ENCODE results near the gene TMEM35B. TPM values are rescaled to one million over a fixed set of nuclear protein-coding genes. Genes with fewer than 3 reads are reported as not detected.

The TMEM35B gene
- 13.2 TPM for polyA plus RNA-seq (2012; ENCODE audit: insufficient read length, low read depth)

DNA sequence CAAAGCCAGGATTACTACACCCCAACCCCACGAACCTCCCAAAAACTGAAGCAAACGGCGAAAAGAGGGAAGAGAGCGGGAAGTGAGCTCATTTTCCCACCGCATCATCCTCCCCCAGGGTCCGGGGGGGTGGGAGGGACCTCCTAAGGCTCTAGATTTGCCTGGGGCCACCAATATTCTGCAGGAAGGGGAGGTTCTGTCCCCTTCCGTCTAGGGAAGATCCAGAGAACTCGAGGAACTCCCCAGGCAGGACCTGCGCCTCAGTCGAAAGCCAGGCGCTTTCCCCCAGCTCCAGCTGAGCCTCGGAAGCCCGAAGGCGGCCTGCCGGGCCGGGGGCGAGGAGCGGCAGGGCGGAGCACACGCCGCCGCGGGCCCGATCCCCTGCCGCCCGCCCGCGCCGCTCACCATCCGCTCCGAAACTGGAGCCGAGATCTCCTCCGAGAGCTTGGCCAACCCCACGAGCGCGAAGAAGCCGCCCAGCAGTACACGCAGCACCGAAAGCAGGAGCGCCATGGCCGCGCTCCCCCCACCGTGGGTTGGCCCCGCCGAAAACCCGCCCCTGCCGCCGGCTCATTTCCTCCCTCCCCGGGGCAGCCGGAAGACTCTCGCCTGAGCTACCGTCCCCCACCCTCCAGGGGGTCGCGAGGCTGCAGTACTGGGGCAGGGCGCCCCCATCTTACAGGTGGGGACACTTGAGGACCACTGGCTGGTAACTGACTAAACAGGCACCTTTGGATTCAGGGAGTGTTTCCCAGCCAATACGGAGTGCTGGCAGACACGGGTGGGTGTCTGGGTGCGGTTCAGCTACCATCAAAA is at the start of gene TMEM35B:
Gene TMEM35B, minus strand, starts transcription at position 555 of the 816 bp plus-strand sequence. Its CDS starts 42 bp downstream, at position 513.
- TF ChIP-seq POLR2AphosphoS5 (IDR thresholded peaks at IDR 0.05; ENCODE audit: low read depth, low read length) (peak; percentile 64; the same call in 1 of the 2 replicates), FOXP2 (optimal IDR thresholded peaks at IDR 0.05; ENCODE audit: borderline replicate concordance, extremely low read depth, extremely low read length, insufficient read depth) (no peak), TAF1 (IDR thresholded peaks at IDR 0.05; ENCODE audit: borderline replicate concordance, insufficient read depth, low read length) (0 out of 2 replicates have a peak, but pooled peaks have one; percentile 34), REST (IDR thresholded peaks at IDR 0.05; ENCODE audit: insufficient read depth in 1 of 2, low read depth in 2 of 2, low read length in 2 of 2) (no peak), SIN3A (IDR thresholded peaks at IDR 0.05; ENCODE audit: borderline replicate concordance, insufficient read depth, low read length) (no peak)

DNA sequence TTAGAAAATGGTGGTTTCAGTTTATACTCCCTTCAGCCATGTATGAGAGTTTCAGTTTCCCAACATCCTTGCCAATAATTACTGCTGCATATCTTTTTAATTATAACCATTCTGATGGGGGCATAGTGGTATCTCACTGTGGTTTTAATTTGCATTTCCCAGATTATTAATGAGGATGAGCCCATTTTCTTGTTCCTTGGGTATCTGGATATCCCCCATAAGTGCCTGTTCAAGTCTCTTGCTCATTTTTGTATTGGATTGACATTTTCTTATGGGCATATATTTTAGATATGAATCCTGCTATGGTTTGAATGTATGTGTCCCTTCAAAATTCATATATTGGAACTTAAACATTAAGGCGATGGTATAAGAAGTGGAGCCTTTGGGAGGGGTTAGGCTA is 48.2 kb upstream of the TMEM35B start:
- TF ChIP-seq POLR2AphosphoS5 (IDR thresholded peaks at IDR 0.05; ENCODE audit: low read depth, low read length) (no peak), FOXP2 (optimal IDR thresholded peaks at IDR 0.05; ENCODE audit: borderline replicate concordance, extremely low read depth, extremely low read length, insufficient read depth) (no peak), TAF1 (IDR thresholded peaks at IDR 0.05; ENCODE audit: borderline replicate concordance, insufficient read depth, low read length) (no peak), REST (IDR thresholded peaks at IDR 0.05; ENCODE audit: insufficient read depth in 1 of 2, low read depth in 2 of 2, low read length in 2 of 2) (no peak), SIN3A (IDR thresholded peaks at IDR 0.05; ENCODE audit: borderline replicate concordance, insufficient read depth, low read length) (no peak)

DNA sequence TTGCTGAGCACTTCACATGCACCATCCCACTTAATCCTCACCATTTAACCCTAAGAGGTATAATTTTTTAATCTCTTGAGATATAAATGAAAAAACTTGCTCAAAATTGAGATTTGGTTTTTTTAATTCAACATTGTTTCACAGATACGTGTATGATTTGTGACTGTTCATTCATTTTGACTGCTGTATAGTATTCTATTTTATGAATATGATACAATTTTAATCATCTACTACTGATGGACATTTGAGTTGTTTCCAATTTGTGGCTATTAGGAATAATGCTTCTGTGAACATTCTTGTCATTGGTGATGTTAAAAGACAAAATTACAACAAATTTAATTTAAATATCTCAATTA is 47.2 kb upstream of the TMEM35B start:
- TF ChIP-seq TAF1 (IDR thresholded peaks at IDR 0.05; ENCODE audit: borderline replicate concordance, insufficient read depth, low read length) (no peak), FOXP2 (optimal IDR thresholded peaks at IDR 0.05; ENCODE audit: borderline replicate concordance, extremely low read depth, extremely low read length, insufficient read depth) (no peak), SIN3A (IDR thresholded peaks at IDR 0.05; ENCODE audit: borderline replicate concordance, insufficient read depth, low read length) (no peak), REST (IDR thresholded peaks at IDR 0.05; ENCODE audit: insufficient read depth in 1 of 2, low read depth in 2 of 2, low read length in 2 of 2) (no peak), POLR2AphosphoS5 (IDR thresholded peaks at IDR 0.05; ENCODE audit: low read depth, low read length) (no peak)

DNA sequence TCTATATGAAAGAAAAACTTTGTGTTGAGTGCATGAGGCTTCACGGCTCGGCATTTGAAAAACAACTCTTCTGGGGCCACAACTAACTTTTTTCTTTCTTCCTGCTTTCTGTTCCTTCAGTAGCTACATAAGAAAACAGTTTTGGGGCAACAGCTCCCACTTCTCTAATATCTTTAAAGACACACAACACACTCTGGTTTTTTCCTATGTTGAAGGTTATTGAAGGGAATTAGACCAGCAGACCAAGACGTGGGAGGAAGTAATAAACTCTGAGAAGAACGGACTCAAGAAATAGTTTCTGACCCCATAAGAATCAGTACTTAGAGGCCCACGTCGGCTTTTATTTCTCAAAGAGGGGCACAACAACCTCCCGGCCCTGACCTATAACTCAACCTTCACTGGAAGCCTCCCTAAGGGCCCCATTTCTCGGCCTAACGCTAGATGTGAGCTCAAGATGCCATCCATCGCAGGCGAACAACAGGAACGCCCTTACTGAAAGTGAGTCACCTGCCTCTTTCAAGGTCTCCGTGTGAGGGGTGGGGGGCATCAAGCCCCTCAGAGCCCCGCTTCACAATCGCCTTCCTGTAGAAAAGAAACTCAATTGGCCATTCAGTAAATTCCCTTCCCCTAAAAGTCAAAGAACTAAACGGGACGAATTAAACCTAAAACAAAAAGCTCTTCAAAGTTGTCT is 45.8 kb upstream of the TMEM35B start:
- TF ChIP-seq TAF1 (IDR thresholded peaks at IDR 0.05; ENCODE audit: borderline replicate concordance, insufficient read depth, low read length) (no peak), POLR2AphosphoS5 (IDR thresholded peaks at IDR 0.05; ENCODE audit: low read depth, low read length) (no peak), REST (IDR thresholded peaks at IDR 0.05; ENCODE audit: insufficient read depth in 1 of 2, low read depth in 2 of 2, low read length in 2 of 2) (no peak), FOXP2 (optimal IDR thresholded peaks at IDR 0.05; ENCODE audit: borderline replicate concordance, extremely low read depth, extremely low read length, insufficient read depth) (no peak), SIN3A (IDR thresholded peaks at IDR 0.05; ENCODE audit: borderline replicate concordance, insufficient read depth, low read length) (no peak)
